GM12891 (cell line): Measurements from ENCODE around the gene RPL9. TPM values are rescaled to one million over a fixed set of nuclear protein-coding genes. Genes with fewer than 3 reads are reported as not detected.
A peak's percentile ranks its signal among the peaks of the same experiment; 100 is the strongest.
"Not testable (repeated sequence)": the region's sequence is repeated elsewhere in the genome, so short reads cannot be mapped to it uniquely, and the experiment has no call there.

Experiments used
- DNase-seq: peaks from one replicate; pipeline ENCODE4 v3.0.0; 2011; ENCODE audit warnings: low spot score; ENCODE audit not compliant: insufficient read length
- FAIRE-seq: peaks from 2 replicates; lab custom pipeline; 2011; peaks lifted over from hg19 to GRCh38; lab: Jason Lieb, UNC
- PAX5 ChIP-seq: IDR thresholded peaks from 2 replicates; pipeline ENCODE4 v1.6.1; 2011; ENCODE audit warnings: low read length, moderate library complexity, mild to moderate bottlenecking; ENCODE audit not compliant: insufficient read depth, severe bottlenecking
- POLR2A ChIP-seq: IDR thresholded peaks from 2 replicates; pipeline ENCODE4 v1.6.1; 2011; ENCODE audit warnings: low read depth, low read length, control low read depth
- POLR2AphosphoS5 ChIP-seq: IDR thresholded peaks from 2 replicates; pipeline ENCODE4 v1.6.1; 2011; ENCODE audit warnings: low read depth, low read length, control low read depth
- POU2F2 ChIP-seq: IDR thresholded peaks from 2 replicates; pipeline ENCODE4 v1.6.1; 2011; ENCODE audit warnings: low read depth, mild to moderate bottlenecking, control low read depth, low read length, moderate library complexity
- SPI1 ChIP-seq: IDR thresholded peaks from 2 replicates; pipeline ENCODE4 v1.6.1; 2011; ENCODE audit warnings: low read depth, low read length, control low read depth
- TAF1 ChIP-seq: IDR thresholded peaks from 2 replicates; pipeline ENCODE4 v1.6.1; 2011; ENCODE audit warnings: low read depth, low read length, control low read depth
- polyA plus RNA-seq: library from polyadenylated mRNA; unstranded; fragments of >200 nt; gene quantifications from one replicate; pipeline ENCODE4 v1.2.1, GENCODE V29; 2012; ENCODE audit warnings: low read depth, missing spikeins, inconsistent platforms; ENCODE audit not compliant: missing spikeins

Gene RPL9
- polyA plus RNA-seq: 3,872 TPM

GRCh38 chr4:39458505-39459300 lies at the start of gene RPL9, which contains the start of gene LIAS:
TSS of gene RPL9 (minus strand) at chr4:39458922. CDS start at chr4:39458439, 483 bp downstream.
TSS of gene LIAS (plus strand) at chr4:39459056. CDS start at chr4:39459118, 62 bp downstream.
- peak; percentile 89 for TF ChIP-seq POU2F2
- TF ChIP-seq SPI1: no peak; the same call in 1 of the 2 replicates
- TF ChIP-seq POLR2A: peak; percentile 99
- TF ChIP-seq TAF1: peak; percentile 99
- peak; percentile 99 for TF ChIP-seq POLR2AphosphoS5
- TF ChIP-seq PAX5: no peak
- peak; percentile 100 for FAIRE-seq
- peak; percentile 76 for DNase-seq

DNA sequence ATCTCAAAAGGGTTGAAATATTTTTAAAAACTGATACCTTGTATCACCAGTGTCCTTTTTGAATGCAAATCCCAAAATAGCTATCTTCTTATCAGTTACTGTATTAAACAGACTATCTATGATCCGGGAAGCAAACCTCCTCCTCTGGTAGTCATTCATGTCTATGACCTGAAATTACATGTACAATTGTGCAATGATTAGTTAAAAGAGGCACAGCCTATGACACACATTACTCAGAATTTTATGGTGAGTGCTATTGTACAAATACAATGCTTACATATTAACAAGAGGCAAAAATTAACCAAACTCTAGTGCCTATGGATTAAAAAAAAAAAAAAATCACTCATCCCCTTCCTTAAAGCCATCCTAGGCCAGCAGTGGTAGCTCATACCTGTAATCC lies 46.9 kb upstream of the RPL9 start:
- DNase-seq (no peak), FAIRE-seq (no peak)
- TF ChIP-seq SPI1 (no peak), PAX5 (no peak), POU2F2 (no peak), TAF1 (no peak), POLR2AphosphoS5 (no peak), POLR2A (no peak)

DNA sequence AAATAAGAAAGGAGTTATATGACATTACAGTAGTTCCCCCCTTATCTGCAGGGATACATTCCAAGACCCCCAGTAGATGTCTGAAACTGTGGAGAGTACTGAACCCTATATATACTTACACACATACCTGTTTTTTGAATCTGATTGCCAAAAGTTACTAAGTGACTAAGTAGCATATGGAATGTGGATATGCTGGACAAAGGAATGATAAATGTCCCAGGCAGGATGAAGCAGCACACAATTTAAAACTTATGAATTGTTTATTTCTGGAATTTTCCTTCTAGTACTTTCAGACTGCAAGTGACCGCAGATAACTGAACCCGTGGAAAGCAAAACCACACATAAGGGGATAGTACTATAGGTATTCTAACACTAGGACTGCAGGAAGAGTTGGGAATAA lies 45.8 kb upstream of the RPL9 start:
- TF ChIP-seq SPI1 (no peak), POLR2A (no peak), PAX5 (no peak), POU2F2 (no peak), TAF1 (no peak), POLR2AphosphoS5 (no peak)
- no peak for FAIRE-seq

GRCh38 chr4:39502664-39503035 lies 43.9 kb upstream of the RPL9 start:
- not testable (repeated sequence) for FAIRE-seq, DNase-seq

More for the DNA sequence above, 45.8 kb upstream of the RPL9 start:
- no peak for DNase-seq

GRCh38 chr4:39502019-39502663 lies 43.4 kb upstream of the RPL9 start:
- FAIRE-seq: no peak
- DNase-seq: no peak
- no peak for TF ChIP-seq TAF1

DNA sequence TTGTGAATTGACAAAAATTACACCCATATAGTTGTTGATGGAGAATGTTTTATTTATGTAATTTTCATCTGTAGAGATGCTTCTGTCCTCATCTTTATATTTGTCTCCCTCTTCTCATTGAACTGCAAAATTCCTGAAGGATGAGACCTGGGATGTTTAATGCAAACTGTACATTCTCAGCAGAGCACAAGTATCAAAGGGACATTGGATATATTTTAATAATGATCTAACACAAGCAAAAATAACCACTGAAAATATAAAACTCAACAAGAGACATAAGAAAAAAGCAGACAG lies 40.0 kb upstream of the RPL9 start:
- FAIRE-seq: no peak
- DNase-seq: no peak
- TF ChIP-seq TAF1: no peak
- no peak for TF ChIP-seq POLR2AphosphoS5
- TF ChIP-seq PAX5: no peak
- TF ChIP-seq POLR2A: no peak
- TF ChIP-seq POU2F2: no peak
- TF ChIP-seq SPI1: no peak

DNA sequence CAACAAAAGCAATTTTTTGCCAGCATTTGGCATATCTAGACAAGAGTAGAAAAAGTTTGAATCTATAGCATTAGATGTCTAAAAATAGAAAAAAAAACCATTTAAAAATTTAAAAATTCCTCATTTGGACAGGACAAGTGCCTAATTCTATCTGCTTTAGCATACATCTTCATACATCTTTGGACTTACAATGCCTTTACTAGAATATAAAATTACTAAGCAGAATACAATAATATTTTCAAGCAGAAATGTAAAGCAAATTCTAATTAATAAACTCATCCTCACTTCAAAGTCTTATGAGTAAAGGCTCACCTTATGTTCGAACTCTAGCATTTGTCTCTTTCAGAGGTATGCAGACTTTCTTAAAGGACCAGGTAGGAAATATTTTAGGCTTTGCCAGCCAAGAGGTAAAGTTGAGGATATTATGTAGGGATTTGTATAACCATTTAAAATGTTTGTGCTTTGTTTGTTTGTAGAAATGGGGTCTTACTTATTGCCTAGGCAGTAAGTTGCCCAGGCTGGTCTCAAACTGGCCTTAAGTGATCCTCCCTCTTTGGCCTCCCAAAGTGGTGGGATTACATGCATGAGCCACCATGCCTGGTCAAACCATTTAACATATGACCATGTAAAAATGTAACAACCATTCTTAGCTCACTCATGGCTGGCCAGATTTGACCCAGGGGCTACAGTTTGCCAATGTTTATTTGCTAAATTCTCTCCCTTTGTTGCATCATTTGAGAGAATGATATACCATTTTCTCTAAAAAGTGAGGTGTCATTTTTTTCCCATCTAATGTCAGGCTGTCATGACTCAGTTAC lies 39.4 kb upstream of the RPL9 start:
- TF ChIP-seq POLR2AphosphoS5 (no peak), POU2F2 (no peak), SPI1 (no peak), PAX5 (no peak), TAF1 (no peak), POLR2A (no peak)
- FAIRE-seq (no peak), DNase-seq (no peak)

GRCh38 chr4:39495446-39496213 lies 36.9 kb upstream of the RPL9 start:
- no peak for FAIRE-seq
- no peak for TF ChIP-seq POU2F2
- TF ChIP-seq POLR2AphosphoS5: no peak
- TF ChIP-seq PAX5: no peak
- no peak for DNase-seq

- no peak for TF ChIP-seq POLR2A
- no peak for TF ChIP-seq PAX5
- TF ChIP-seq POU2F2: no peak
- TF ChIP-seq POLR2AphosphoS5: no peak
- TF ChIP-seq TAF1: no peak
- no peak for TF ChIP-seq SPI1
- FAIRE-seq (no peak), DNase-seq (no peak)
Measured at GRCh38 chr4:39494354-39494753, 35.6 kb upstream of the RPL9 start.
